CD14-positive monocyte (primary cell): ENCODE data around the gene RARRES2. TPM values are rescaled to one million over a fixed set of nuclear protein-coding genes. Genes with fewer than 3 reads are reported as not detected.
"Not testable (repeated sequence)": the region's sequence is repeated elsewhere in the genome, so short reads cannot be mapped to it uniquely, and the experiment has no call there.

Experiments used
- DNase-seq, 3 donors: peaks; one replicate each; pipeline ENCODE4 v3.0.0-alpha.2; 2011 to 2022
- H2AFZ ChIP-seq: 2 replicates; pipeline ENCODE4 v1.6.0; 2012; ENCODE audit warnings: mild to moderate bottlenecking, low read depth, low read length, inconsistent platforms; ENCODE audit not compliant: insufficient read depth, poor library complexity, severe bottlenecking
- H3K27ac ChIP-seq, 2 donors: 1 replicate in 1 of 2; 2 replicates in 1 of 2; pipeline ENCODE4 v1.5.1; 2012 to 2013; ENCODE audit warnings: low read length in 2 of 2, control low read depth in 1 of 2, inconsistent platforms in 1 of 2, low read depth in 1 of 2, mild to moderate bottlenecking in 1 of 2
- H3K27me3 ChIP-seq, 2 donors: one replicate each; pipeline versions ENCODE4 v1.6.0 to v1.6.1; 2011 to 2013; ENCODE audit warnings: low read length in 2 of 2; ENCODE audit not compliant: control insufficient read depth in 2 of 2, insufficient read depth in 2 of 2
- H3K36me3 ChIP-seq, 2 donors: replicated peaks in 1 of 2; 1 replicate in 1 of 2; 2 replicates in 1 of 2; pipeline versions ENCODE4 v1.5.1 to v1.6.1; 2012 to 2013; ENCODE audit warnings: low read length in 2 of 2, control low read depth in 1 of 2, inconsistent platforms in 1 of 2, mild to moderate bottlenecking in 1 of 2; ENCODE audit not compliant: insufficient read depth in 2 of 2, control insufficient read depth in 1 of 2
- H3K4me1 ChIP-seq, 2 donors: 1 replicate in 1 of 2; 2 replicates in 1 of 2; pipeline versions ENCODE4 v1.5.1 to v1.6.1; 2012 to 2013; ENCODE audit warnings: low read length in 2 of 2, control low read depth in 1 of 2, inconsistent platforms in 1 of 2, mild to moderate bottlenecking in 1 of 2, moderate library complexity in 1 of 2; ENCODE audit not compliant: insufficient read depth in 2 of 2, control insufficient read depth in 1 of 2
- H3K4me2 ChIP-seq: replicated peaks from 2 replicates; pipeline ENCODE3; 2012; ENCODE audit warnings: low read length, moderate library complexity, mild to moderate bottlenecking; ENCODE audit not compliant: poor library complexity, severe bottlenecking; ENCODE audit errors: extremely low read depth
- H3K4me3 ChIP-seq, 3 experiments: fragments of 200-600 bp in 1 of 3; sonication (generic) in 1 of 3; replicated peaks in 1 of 3; 1 replicate in 2 of 3; 2 replicates in 1 of 3; pipeline ENCODE4 v1.5.1; 2011 to 2013; ENCODE audit warnings: low read length in 3 of 3, mild to moderate bottlenecking in 3 of 3, control low read depth in 2 of 3, low read depth in 2 of 3, inconsistent platforms in 1 of 3, moderate library complexity in 1 of 3
- H3K79me2 ChIP-seq: 2 replicates; pipeline ENCODE4 v1.6.0; 2012; ENCODE audit warnings: mild to moderate bottlenecking, control low read depth, inconsistent platforms, low read length, moderate library complexity; ENCODE audit not compliant: insufficient read depth
- H3K9ac ChIP-seq: 2 replicates; pipeline ENCODE4 v1.6.0; 2017; ENCODE audit warnings: low read length, mild to moderate bottlenecking; ENCODE audit not compliant: insufficient read depth, poor library complexity, severe bottlenecking
- H3K9me3 ChIP-seq, 2 donors: replicated peaks in 1 of 2; 1 replicate in 1 of 2; 2 replicates in 1 of 2; pipeline versions ENCODE4 v1.5.1 to v1.6.1; 2012 to 2013; ENCODE audit warnings: low read length in 2 of 2, control low read depth in 1 of 2; ENCODE audit not compliant: control insufficient read depth in 1 of 2, insufficient read depth in 1 of 2
- H4K20me1 ChIP-seq: 2 replicates; pipeline ENCODE4 v1.6.0; 2012; ENCODE audit warnings: mild to moderate bottlenecking, low read length, control low read depth, moderate library complexity; ENCODE audit not compliant: insufficient read depth
- H3K27ac Mint-ChIP-seq, 7 donors: one replicate each; pipeline ENCODE4 v1.8.0; 2020; ENCODE audit warnings: mild to moderate bottlenecking in 7 of 7, mixed read lengths in 7 of 7, moderate library complexity in 6 of 7, inconsistent platforms in 2 of 7
- H3K27me3 Mint-ChIP-seq, 3 donors: one replicate each; pipeline ENCODE4 v1.8.0; 2021 to 2022; ENCODE audit warnings: low read depth in 3 of 3, mild to moderate bottlenecking in 3 of 3, mixed read lengths in 3 of 3, moderate library complexity in 3 of 3, inconsistent platforms in 1 of 3
- H3K36me3 Mint-ChIP-seq, 2 donors: one replicate each; pipeline ENCODE4 v1.8.0; 2020; ENCODE audit warnings: mixed read lengths in 2 of 2, inconsistent platforms in 1 of 2, mild to moderate bottlenecking in 1 of 2
- H3K4me1 Mint-ChIP-seq: one replicate; pipeline ENCODE4 v1.8.0; 2020; ENCODE audit warnings: mild to moderate bottlenecking, mixed read lengths
- H3K4me3 Mint-ChIP-seq, 2 donors: one replicate each; pipeline ENCODE4 v1.8.0; 2020; ENCODE audit warnings: mild to moderate bottlenecking in 2 of 2, mixed read lengths in 2 of 2, moderate library complexity in 1 of 2
- H3K9me3 Mint-ChIP-seq, 7 donors: one replicate each; pipeline ENCODE4 v1.8.0; 2020 to 2022; ENCODE audit warnings: mixed read lengths in 7 of 7, mild to moderate bottlenecking in 6 of 7, moderate library complexity in 6 of 7, inconsistent platforms in 2 of 7
- WGBS: methylation state at CpG from one replicate; pipeline ENCODE4 v1.1.5; 2013; ENCODE audit warnings: missing lambda C conversion rate; ENCODE audit not compliant: insufficient coverage; 5-methylcytosine and 5-hydroxymethylcytosine counted together
- intact Hi-C, 2 donors: fragments of 100-400 bp; cut with micrococcal nuclease; formaldehyde crosslinking; loops; one replicate each; pipeline versions ENCODE4 v1.15.0 to v1.15.1; 2023
- polyA plus RNA-seq, 3 donors: library from polyadenylated mRNA; depleted of rRNA in 1 of 3; unstranded in 2 of 3; stranded (reverse) in 1 of 3; fragments of 300-500 nt in 2 of 3; fragments of >200 nt in 1 of 3; fragmentation: Illumina TruSeq in 2 of 3; gene quantifications; 1 replicate in 2 of 3; 2 replicates in 1 of 3; pipeline ENCODE4 v1.2.3, GENCODE V29; 2012 to 2021
- TF ChIP-seq, protein P1 (sequence below): fragments of 200-600 bp; IDR thresholded peaks from one replicate; pipeline ENCODE4 v1.8.0; 2022; ENCODE audit warnings: antibody characterized with exemption, mild to moderate bottlenecking

Gene RARRES2
- polyA plus RNA-seq, 3 donors = not detected

- Histone ChIP-seq H2AFZ (no peak overlapping the region), H3K4me1 (no peaks in the 10 kb centered on the region), H3K4me3 (no peak overlapping the region), H3K9me3 (no peaks in the 10 kb centered on the region), H3K27me3 (no peaks in the 10 kb centered on the region), H3K4me2 (no peak overlapping the region), H3K9ac (no peak overlapping the region), H4K20me1 (no peaks in the 10 kb centered on the region), H3K79me2 (no peaks in the 10 kb centered on the region), H3K36me3 (no peaks in the 10 kb centered on the region), H3K27ac (no peak overlapping the region)
- intact Hi-C loops = no loop called here
- Mint-ChIP-seq H3K36me3 (no peaks in the 10 kb centered on the region), H3K4me3 (no peak overlapping the region), H3K27ac (no peak overlapping the region), H3K27me3 (peaks cover 0 to 1% (median 0%) of the 10 kb centered on the region in 3 donors), H3K4me1 (peaks cover 10% of the 10 kb centered on the region), H3K9me3 (peaks cover 0 to 12% (median 5%) of the 10 kb centered on the region in 7 donors)
- TF ChIP-seq, protein P1, sequence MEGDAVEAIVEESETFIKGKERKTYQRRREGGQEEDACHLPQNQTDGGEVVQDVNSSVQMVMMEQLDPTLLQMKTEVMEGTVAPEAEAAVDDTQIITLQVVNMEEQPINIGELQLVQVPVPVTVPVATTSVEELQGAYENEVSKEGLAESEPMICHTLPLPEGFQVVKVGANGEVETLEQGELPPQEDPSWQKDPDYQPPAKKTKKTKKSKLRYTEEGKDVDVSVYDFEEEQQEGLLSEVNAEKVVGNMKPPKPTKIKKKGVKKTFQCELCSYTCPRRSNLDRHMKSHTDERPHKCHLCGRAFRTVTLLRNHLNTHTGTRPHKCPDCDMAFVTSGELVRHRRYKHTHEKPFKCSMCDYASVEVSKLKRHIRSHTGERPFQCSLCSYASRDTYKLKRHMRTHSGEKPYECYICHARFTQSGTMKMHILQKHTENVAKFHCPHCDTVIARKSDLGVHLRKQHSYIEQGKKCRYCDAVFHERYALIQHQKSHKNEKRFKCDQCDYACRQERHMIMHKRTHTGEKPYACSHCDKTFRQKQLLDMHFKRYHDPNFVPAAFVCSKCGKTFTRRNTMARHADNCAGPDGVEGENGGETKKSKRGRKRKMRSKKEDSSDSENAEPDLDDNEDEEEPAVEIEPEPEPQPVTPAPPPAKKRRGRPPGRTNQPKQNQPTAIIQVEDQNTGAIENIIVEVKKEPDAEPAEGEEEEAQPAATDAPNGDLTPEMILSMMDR = no peak
- 78% methylated on average over 2 of the region's 3 CpGs for WGBS
- no peak for DNase-seq
Observed at GRCh38 chr7:150307129-150307528, 34.3 kb downstream of the RARRES2 start.

DNA sequence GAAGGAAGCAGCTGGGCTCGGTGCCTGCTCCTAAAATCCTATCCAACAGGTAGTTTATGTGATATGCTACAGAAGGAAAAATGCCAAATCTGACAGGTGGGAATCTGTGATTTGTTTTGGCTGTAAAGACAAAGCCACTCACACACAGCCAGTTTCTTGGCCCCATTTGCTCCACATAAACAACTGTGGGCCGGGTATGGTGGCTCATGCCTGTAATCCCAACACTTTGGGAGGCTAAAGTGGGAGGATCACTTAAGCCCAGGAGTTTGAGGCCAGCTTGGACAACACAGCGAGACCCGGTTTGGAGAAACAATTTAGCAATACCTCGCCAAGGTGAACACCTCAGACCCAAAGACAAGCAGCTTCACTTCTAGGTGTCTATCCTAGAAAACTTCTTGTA lies 35.1 kb downstream of the RARRES2 start:
- 100% methylated on average over 2 of the region's 5 CpGs for WGBS
- intact Hi-C loops, H3K27me3 Mint-ChIP-seq: not testable (repeated sequence)

GRCh38 chr7:150305903-150306284 lies 35.5 kb downstream of the RARRES2 start:
- Mint-ChIP-seq H3K4me1 (peaks cover 12% of the 10 kb centered on the region), H3K9me3 (peaks cover 0 to 12% (median 5%) of the 10 kb centered on the region in 7 donors)
- WGBS = no CpG with 5 or more reads among the region's 2 CpGs
- H3K4me3 ChIP-seq, H3K27me3 Mint-ChIP-seq, H3K4me3 Mint-ChIP-seq, H3K36me3 ChIP-seq, H3K27ac Mint-ChIP-seq, H3K27me3 ChIP-seq, H3K4me1 ChIP-seq, H4K20me1 ChIP-seq, H3K79me2 ChIP-seq, DNase-seq, intact Hi-C loops, H2AFZ ChIP-seq, H3K9ac ChIP-seq, H3K36me3 Mint-ChIP-seq, H3K27ac ChIP-seq, H3K9me3 ChIP-seq, H3K4me2 ChIP-seq: not testable (repeated sequence)

More for the DNA sequence above, 35.1 kb downstream of the RARRES2 start:
- H3K79me2 ChIP-seq, H3K9me3 ChIP-seq, DNase-seq, H2AFZ ChIP-seq, H3K4me2 ChIP-seq, H3K27ac Mint-ChIP-seq, H3K4me3 Mint-ChIP-seq, H3K36me3 Mint-ChIP-seq, H3K36me3 ChIP-seq, H3K4me1 ChIP-seq, H3K27me3 ChIP-seq, H3K27ac ChIP-seq, H4K20me1 ChIP-seq, H3K9ac ChIP-seq, H3K4me3 ChIP-seq: not testable (repeated sequence)
- Mint-ChIP-seq H3K4me1 (peaks cover 10% of the 10 kb centered on the region), H3K9me3 (peaks cover 0 to 12% (median 5%) of the 10 kb centered on the region in 7 donors)

GRCh38 chr7:150305259-150305902 lies 36.0 kb downstream of the RARRES2 start:
- H3K4me1 ChIP-seq, H3K27me3 Mint-ChIP-seq, H3K36me3 ChIP-seq, H3K27me3 ChIP-seq, DNase-seq, H3K79me2 ChIP-seq, H3K9ac ChIP-seq, H3K4me2 ChIP-seq, H3K27ac ChIP-seq, H3K4me3 ChIP-seq, H3K4me3 Mint-ChIP-seq, intact Hi-C loops, H3K9me3 ChIP-seq, H3K36me3 Mint-ChIP-seq, H2AFZ ChIP-seq, H4K20me1 ChIP-seq: not testable (repeated sequence)
- Mint-ChIP-seq H3K9me3 (peaks cover 0 to 12% (median 5%) of the 10 kb centered on the region in 7 donors), H3K4me1 (peaks cover 14% of the 10 kb centered on the region), H3K27ac (peak overlapping the region in 1 of 7 donors; percentile 49)
- WGBS = 89% methylated on average over 3 of the region's 11 CpGs
